HG02885 (cell line): ENCODE data around the gene VSX1.

Source experiments
- ATAC-seq: cut with Tn5 transposase; IDR thresholded peaks from one replicate; pipeline ENCODE4 v1.9.1; 2021; ENCODE audit warnings: mild to moderate bottlenecking; ENCODE audit not compliant: unreplicated experiment, poor library complexity

Gene VSX1

DNA sequence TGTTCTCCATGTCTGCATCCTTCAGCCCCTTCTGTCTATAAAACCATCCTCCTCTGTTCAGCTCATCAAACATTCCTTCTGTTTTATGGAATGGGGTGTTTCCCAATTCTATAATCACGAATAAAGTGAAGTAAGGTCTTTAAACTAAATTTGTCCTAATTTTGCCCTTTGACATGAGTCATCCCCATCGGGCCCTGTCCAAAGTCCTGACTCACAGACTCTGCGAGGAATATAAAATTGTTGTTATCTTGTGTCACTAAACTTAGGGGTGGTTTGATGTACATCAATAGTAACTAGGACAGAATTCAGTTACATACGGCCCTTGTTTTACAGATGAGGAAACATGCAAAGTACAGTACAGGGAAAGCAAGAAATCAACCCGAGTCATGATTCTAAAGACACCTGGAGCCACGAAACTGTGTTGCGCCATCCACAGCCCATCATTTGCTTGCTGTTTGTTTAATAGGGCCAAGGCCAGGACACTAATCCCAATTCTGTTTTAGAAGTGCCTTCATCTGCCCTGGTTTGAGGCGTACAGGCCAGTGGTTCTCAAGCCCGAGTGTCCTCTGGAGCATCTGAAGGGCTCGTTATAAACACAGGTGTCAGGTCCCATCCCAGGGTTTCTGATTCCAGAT is 26.8 kb downstream of the VSX1 start:
- ATAC-seq = no peak

DNA sequence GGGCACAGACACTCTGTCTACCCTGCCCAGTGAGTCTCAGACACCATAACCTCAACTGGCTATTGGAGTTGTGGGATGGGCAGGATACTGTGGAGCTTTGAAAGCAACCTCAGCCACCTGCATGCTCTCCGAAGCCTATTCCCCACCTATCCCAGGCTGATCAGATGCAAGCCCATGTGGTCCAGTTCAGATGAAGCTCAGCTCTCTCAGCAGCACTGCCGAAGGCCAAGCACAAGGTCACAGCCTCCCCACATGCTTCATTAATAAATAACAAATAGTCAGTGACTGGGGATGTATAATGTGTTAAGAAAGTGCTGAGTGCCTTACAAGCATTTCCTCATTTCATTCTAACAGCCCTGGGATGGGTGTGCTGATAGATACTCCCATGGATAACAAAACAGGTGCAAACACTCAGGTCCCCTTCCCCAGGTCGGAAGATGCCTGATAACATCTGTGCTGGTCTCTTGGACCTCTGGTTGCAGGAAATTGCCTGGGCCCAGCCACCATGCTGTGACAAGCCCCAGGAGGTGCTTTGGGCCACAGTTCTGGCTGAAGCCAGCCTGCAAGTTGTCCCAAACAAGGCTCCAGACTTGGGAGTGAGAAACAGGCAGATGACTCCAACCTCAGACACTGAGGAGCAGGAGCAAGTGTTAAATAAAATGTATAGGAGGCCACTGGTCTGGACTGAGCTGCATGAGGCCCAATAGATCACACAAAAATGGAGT is 27.7 kb downstream of the VSX1 start:
- no peak for ATAC-seq

DNA sequence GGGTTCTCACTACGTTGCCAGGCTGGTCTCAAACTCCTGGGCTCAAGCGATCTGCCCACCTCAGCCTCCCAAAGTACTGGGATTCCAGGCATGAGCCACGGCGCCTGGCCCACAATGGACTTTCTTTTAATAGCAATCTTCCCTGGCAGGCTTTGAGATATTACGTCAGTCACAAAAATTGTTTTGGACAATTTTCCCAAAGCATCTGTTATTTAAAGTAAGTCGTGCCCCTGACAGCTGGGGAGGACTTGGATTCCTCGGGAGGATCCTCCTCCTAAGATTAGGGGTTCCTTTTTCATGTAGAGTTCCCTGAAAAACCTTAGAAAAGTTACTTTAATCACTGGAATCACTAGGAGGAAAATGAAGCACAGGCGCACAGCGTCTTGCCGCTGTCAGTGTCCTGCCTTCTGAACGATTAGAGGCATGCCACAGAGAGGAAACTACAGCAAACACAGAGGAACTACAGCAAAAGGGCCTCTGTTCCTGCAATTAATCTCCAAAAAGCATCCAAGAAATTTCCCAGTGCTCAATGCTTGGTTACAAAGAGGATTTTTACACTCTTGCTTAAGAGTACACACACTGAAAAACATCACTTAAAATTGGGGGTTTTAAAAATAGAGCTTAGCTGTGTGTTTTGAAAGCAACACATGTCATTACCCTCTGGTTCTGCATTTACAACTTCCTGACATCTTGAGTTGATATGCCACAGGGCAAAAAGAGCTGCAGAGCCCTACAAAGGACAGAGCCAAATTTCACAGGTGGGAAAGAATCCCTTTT is 28.5 kb downstream of the VSX1 start:
- ATAC-seq = no peak

DNA sequence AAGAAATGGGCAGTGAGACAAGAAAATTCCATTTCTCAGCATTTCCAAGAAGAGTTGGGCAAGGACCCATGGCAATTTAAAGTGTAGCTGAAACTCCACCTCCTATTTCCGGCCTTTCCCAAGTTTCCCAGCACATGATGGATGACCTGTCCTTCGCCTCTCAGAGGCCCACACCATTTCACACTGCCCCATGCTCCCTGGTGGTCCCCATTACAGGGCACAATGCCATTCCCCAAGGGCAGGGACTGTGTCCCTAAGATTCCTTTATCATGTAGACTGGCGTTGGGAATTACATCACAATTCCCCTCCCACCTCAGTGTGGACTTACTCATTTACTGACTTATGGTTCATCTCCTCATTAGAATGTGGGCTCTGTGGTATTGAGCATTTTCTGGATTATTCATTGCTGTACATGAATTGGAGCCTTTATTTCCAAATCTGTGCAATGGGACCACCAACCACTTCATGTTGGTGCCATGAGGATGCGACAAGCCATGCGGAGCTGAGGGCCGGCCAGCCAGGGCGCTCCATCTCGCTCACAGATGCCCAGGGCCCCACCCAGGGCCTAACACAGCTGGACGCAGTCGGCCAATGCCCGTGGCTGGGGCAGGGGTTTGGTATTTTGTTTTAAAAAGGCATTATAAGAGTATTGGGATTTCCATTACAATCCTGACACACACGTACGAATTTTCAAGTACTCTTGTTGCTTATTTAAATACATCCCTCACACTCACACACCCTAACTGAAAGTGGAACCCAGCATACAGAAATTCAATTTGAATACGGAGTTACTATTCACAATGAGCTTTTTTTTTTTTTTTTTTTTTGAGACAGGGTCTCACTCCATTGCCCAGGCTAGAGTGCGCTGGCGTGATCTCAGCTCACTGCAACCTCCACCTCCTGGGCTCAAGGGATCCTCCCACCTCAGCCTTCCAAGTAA is 29.4 kb downstream of the VSX1 start:
- no peak for ATAC-seq

DNA sequence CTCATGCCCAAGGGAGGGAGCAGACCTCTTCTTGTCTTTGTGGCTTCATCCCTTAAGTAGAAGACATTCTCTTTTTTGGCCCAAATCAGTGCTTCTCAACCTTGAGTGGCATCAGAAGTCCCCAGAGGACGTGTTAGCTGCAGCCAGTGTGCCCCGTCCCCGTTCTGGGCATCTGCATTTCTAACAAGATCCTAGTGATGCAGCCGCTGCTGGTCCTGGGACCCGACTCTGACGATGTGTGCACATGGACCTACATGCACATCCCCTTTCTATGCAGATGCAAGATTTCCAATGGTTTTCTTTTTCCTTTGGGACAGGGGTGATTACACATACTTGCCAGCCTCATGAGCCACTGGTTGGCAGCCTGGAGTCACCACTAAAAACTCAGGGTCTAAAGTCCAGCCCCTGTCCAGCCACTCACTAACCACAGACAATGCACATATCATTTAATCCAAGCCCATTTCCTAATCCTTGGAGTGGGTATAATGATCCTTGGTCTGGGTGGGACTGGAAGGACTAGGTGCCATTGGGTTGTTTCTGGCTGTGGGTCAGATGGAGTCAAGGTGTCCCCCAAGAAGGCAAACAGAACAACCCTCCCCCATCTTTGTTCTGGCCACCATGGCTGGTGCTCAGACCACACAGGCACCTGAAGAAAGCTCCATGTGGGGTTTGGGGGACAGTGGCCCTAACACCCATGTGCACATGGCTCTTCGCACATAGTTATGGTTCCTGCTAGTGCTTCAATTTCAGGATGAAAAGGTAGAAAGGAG is 30.4 kb downstream of the VSX1 start:
- ATAC-seq = no peak

DNA sequence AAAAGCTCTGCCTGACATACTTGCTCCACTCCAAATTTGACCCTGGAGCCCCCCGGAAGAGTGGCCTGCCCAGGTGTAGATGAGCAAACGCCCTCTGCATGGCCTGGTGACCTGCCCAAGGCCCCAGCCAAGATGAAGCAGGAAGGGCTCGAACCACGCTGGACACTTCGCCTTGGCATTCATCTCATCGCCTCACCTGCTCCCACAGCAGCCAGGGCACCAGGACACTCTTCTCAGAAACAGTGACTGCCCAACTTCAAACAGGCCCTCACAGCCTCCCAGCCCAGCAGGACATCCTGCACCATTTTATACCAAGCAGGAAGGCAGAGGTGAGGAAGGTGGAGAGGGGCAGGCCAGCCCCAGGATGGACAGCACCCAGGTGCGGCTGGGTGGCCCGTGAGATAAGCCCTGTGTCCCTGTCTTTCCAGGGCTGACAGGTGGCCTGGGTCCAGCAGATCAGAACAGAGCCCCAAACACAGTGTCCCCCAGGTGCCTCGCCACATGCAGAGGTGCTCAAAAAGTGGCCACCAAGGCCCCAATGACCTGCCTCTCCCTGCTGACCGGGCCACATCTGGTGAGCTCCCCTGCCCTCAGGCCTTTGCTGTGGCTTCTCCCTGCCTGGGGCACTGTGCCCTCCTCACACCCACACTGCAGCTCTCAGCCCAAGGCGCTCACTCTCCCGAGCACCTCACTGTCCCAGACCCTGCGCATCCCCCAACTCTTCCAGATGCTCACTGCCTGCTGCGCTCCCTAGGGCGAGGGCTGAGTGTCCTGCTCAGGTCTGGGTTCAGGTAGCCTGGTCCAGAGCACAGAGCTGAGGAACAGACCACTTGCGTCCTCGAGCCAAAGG is 31.2 kb downstream of the VSX1 start:
- no peak for ATAC-seq

DNA sequence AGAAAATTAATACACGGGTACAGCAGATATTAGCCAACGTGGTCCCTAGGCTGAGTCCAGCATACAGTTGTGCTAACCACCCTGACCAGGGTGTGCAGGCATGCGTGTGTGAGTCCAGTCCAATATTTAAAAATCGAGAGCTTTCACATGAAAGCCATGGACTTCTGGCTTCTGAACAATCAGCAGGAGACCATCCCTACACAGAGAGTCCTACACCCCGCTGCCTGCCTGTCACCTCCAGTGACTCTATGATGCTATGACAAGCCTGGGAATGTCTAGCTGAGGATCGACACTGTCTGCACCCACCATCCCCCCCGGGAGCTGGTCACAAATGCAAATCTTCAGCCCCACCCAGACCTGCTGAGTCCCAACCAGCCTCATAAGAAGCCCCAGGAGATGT is 31.9 kb downstream of the VSX1 start:
- no peak for ATAC-seq

DNA sequence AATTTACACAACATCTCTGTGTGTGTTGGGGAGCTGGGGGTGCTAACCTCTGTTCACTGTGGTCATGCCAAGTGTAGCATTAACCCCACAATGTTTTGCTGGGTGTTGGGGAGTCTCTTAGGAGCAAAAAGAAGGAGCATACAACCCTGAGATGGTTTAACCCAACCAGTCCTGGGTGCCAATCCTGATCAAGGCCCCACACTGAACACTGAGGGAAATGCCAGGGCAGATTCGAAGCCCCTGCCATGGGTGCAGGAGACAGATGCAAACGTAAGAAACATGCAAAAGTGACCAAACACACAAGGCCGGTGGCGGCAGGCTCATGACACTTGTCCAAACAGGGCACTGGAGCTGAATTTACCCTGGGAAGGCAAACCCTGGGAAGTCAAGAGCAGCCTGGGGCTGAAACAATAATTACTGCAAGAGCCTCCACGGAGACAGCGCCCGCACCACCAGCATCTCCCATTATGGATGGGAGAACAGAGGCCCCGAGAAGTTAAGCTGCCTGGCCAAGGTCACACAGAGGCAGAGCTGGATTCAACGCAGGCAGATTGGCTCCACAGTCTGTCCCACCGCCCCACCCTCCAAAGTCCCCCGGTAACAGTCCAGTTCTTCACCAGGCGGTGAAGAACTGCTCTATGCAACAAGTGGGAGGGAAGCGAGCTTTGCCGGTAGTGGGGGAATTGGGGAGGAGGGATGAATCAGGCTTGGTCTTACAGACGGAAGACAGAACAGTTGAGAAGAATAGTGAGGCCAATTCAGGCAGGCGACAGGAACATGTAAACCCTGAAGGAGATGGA is 32.5 kb downstream of the VSX1 start:
- ATAC-seq = no peak

DNA sequence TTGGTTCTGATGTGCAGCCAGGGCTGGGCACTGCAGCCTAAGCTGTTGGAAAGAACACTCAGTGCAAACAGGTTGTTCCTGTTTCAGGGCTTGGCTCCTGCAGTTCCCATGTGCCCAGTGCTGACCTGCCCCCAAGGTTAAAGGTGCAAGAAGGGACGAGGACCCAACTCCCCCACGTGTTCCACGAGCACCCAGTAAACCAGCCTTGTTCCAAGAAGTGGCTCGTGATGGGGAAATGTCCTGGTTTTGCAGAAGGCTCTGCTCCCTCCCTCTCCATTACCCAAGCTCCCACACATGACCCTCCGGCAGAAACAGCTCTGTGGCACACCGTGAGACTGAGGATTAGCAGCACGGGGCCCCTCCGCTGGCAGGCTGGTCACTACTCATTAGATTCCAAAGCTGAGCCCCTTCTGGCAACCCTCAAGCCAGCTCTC is 33.4 kb downstream of the VSX1 start:
- no peak for ATAC-seq

DNA sequence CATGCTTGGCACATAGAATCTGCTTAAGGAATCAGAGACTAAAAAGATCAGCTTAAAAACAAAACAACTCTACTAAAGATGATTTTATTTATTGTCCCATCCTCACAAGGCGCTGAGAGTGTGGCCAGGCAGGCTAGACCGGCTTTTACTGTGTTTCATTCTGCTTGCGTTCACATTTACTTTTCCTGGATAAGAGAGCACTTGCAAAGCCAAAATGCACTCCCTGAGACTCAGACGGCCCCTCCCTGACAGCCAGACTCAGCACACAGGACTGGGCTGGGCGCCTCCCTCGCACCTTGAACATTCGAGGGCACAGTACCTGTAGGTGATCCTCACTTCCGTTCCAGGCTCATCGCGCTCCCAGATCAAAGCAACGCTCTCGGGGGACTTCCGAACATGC is 34.2 kb downstream of the VSX1 start:
- no peak for ATAC-seq

DNA sequence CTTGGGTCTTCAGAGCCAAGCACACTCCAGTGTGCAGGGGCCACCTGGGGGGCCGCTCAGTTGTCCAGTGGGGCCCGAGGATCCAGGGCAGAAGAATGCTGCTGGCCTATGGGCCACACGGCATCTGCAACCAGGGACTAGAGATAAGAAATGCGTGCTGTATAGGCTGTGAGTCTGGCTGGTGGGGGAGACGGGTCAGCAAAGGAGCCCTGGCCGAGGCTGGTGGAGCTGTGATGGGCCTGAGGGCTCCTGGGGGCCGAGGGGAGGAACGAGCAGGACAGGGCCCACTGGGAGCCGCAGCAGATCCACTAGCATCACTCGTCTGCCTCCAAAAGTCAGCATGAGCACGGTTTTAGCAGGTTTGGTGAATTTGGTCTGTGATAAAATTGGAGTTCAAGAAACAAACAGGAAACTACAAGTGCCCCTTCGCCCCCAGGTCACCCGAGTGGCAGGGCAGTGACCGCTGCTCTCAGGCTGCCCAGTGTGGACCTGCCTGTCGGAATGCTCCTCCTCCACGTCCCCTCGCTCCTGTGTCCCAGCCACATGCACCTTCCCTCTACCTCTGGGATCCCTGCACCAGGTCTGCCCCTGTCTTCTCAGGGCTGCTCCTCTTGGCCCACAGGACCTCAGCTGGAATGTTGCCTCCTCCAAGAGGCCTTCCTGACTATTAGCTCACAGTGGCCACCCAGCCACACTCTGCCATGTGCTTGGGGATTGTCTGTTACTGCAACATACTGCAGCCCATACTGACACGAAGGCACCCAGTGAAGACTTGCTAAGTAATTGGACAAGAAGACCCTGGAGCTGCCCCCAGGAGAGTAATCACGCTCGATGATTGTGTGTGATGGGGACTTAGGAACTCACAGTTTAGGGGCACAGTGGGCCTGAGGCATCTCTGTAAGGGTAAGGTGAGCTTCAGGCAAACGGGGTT is 34.9 kb downstream of the VSX1 start:
- no peak for ATAC-seq

DNA sequence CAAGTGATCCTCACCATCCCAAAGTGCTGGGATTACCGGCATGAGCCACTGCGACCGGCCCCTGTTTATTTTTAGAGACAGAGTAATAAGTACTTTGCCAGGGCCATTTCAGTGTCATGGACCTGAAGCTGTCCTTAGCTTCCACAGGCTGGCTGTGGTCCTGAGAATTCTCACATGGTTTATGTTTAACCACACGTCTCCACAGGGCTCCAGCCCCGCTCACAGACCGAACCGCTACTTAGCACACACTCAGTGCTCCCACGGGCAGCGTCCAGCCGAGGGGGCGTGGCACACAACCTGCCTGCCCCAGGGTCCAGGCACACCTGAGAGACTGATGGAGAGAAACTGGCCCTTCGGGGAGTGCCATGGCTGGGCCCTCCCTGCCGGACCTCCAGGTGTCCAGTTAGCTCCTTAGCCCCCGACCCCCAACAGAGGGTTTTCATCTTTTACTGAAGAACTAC is 35.7 kb downstream of the VSX1 start:
- ATAC-seq = no peak

DNA sequence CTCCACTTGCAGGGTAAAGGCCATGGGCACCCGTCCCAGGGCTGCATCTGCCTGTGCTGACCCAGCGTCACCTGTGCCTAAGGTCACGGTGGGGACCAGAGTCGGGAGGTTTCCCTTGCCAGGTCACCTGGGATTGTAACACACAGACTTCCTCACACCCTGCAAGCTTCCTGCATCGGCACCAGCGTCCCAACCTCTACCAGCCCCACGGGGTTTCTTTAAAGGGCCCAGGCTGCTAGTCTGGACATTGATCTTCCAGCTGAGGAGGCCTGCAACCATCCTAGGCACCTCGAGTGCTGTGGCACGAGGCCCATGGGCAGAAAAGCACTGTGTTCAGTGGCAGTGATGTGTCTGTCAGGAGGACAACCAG is 36.6 kb downstream of the VSX1 start:
- ATAC-seq = no peak

DNA sequence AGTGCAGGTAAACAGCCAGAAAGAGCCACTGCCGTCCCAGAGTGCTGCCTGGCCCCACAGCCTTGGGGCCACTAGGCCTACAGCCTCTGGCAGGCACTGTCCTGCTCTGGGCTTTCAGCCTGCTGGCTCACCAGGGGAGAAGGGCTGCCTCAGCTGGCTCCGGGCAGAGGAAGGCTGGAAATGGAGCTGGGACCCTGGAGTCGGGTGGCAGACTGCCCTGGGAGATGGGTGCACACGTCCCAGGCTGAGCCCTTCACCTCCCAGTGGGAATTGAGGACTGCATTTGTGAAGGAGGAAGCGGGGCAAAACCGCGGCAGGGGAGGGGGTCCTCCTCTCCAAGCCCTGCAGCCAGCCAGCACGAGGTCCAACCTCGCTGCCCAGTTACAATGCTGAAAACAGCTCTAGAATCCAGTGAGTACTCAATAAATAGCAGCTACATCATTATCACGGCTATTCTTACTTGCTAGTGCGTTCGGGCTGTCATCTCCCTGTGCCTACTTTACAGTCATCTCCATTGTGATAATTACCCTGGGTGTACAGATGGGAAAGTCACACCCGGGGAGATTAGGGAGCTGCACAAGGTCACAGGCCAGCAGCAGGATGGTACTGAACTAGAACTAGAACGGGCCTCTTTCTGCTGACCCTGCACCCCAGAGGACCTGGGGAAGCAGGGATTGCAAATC is 37.1 kb downstream of the VSX1 start:
- no peak for ATAC-seq

DNA sequence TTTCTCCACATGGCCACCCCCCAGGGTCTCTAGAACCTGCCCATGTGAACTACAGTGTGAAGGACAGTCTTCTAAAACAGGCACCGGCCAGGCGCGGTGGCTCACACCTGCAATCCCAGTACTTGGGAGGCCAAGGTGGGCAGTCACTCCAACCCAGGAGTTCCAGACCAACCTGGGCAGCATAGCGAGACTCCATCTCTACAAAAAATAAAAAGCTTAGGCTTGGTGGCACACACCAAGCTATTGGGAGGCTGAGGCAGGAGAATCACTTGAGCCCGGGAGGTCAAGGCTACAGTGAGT is 37.7 kb downstream of the VSX1 start:
- ATAC-seq = no peak

DNA sequence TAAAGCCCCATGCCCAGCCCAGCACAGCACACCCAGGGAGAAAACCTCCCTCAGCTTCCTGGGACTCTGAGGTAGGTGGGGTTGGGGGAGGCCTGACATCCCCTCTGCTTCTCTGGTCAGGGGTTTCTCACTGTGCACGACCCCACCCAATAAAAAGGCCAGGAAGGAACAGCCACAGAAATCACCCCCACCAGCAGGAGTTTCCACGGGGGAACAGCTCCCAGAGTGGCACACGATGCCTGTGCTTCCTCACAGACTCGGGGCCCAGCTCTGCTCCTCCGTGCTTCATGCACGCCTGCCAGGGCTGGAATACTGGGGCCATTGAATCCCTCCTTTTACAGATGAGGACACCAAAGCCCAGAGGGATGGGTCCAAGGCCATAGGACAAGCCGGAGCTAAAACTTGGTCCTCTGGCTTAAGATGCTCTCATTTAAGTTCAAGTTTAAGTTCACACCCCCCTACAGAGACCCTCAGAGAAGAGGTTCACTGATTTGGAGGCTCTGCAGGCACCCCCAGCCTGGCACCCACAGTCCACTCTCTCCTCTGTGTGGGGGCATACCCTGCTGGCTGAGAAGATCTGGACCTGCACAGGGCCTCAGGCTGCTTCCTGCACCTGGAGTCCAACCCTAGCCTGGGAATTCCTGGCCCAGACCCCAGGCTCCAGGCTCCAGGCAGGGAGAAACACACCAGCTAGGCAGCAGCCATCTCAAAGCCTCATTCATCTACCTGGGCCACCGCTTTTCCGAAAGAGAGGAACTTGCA is 38.3 kb downstream of the VSX1 start:
- no peak for ATAC-seq
